ENCODE results near the gene CERS6. TPM values are rescaled to one million over a fixed set of nuclear protein-coding genes. Genes with fewer than 3 reads are reported as not detected.

Gene CERS6
- total RNA-seq, 1 experiment from 2014 or later: 12.4 TPM

- Histone ChIP-seq H3K4me3 (no peak overlapping the region), H3K36me3 (no peaks in the 10 kb centered on the region), H3K27me3 (no peaks in the 10 kb centered on the region), H3K9me3 (no peaks in the 10 kb centered on the region; the same call in 1 of the 2 replicates)
- peak; percentile 81 for DNase-seq
Observed at GRCh38 chr2:168583710-168584521, 127.8 kb downstream of the CERS6 start.

DNA sequence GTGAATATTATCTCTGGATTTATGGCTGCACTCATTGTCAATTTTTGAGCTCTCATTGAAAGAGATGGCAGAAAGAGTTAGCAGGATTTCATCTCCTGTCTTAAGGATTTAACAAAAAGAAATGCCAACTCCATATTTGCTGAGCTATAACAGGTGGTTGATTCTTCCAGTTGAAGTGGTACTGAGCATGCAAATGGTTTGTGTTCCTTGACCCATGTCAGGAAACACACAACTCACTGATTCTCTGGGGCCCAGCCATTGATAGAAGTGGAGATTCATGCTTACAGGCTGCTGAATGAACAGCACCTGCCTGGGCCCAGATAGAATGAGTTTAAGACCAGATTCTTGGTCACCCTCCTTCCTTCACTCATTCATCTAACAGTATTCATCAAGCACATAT, 128.8 kb downstream of the CERS6 start:
- Histone ChIP-seq H3K36me3 (no peaks in the 10 kb centered on the region), H3K27me3 (no peaks in the 10 kb centered on the region), H3K9me3 (no peaks in the 10 kb centered on the region; the same call in 1 of the 2 replicates), H3K4me3 (no peak overlapping the region)
- DNase-seq: no peak

DNA sequence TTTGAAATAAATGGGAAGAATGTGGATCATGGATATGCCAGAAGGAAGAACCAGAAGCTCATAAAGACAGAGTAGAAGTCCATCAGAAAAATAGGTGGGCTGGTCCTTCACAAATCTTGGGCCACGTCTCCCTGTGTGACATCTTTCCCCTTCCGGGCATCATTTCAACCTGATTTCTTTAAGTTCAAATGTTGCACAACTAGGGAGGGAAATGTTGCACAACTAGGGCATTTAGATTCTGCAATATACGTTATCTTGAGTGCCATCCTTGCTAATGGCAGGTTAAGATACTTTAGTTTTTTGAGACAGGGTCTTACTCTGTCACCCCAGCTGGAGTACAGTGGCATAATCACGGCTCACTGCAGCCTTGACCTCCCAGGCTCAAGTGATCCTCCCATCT, 129.6 kb downstream of the CERS6 start:
- Histone ChIP-seq H3K36me3 (no peaks in the 10 kb centered on the region), H3K9me3 (no peaks in the 10 kb centered on the region; the same call in 1 of the 2 replicates), H3K4me3 (no peak overlapping the region), H3K27me3 (no peaks in the 10 kb centered on the region)
- no peak for DNase-seq

GRCh38 chr2:168587307-168587706, 131.2 kb downstream of the CERS6 start:
- Histone ChIP-seq H3K27me3 (no peaks in the 10 kb centered on the region), H3K4me3 (no peak overlapping the region), H3K9me3 (no peaks in the 10 kb centered on the region; the same call in 1 of the 2 replicates), H3K36me3 (no peaks in the 10 kb centered on the region)
- DNase-seq: peak; percentile 43

DNA sequence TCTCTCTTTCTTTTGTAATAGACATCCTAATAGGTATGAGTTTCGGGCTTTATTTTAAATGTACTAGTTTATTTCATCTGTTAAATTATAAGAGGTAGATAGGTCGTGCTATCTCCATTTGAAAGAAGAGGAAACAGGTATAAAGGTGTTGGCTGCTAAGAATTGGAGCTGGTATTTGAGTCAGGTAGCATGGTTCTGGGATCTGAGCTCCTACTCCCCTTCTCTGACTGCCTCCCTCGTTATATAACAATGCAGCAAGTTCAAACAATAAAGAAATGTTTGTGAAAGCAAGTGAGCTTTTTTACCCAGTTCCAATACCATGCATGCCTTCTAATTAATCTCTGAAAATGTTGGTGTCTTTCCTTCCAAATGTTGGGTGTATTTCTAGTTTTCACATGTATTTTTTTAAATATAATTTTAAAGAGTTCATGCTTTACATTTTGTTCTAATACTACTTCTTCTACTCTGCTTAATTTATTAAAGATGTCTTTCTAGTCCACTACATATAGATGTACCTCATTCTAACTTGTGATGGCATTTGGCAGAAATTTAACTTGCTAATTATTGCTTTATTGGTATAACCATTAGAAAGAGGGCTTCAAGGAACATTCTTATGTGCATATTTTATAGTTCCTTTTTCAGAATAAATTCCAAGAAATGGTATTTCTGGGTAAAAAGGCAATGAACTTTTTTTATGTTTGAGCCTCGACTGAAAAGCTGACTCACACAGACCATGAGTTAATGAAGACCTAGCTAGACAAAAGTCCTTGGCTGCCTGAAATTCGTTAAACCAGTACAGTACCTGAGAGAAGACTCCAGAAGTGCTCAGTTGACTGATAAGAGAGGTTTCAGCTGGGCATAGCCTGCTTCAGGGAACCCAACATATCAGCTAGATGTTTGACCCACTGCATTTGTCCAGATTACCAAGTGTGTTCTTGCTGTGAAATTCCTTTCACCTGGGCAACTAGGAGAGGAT, 133.5 kb downstream of the CERS6 start:
- no peak for DNase-seq
- no peak overlapping the region for H3K4me3 ChIP-seq
- no peaks in the 10 kb centered on the region; the same call in 1 of the 2 replicates for H3K9me3 ChIP-seq
- H3K27me3 ChIP-seq: no peaks in the 10 kb centered on the region
- no peaks in the 10 kb centered on the region for H3K36me3 ChIP-seq

DNA sequence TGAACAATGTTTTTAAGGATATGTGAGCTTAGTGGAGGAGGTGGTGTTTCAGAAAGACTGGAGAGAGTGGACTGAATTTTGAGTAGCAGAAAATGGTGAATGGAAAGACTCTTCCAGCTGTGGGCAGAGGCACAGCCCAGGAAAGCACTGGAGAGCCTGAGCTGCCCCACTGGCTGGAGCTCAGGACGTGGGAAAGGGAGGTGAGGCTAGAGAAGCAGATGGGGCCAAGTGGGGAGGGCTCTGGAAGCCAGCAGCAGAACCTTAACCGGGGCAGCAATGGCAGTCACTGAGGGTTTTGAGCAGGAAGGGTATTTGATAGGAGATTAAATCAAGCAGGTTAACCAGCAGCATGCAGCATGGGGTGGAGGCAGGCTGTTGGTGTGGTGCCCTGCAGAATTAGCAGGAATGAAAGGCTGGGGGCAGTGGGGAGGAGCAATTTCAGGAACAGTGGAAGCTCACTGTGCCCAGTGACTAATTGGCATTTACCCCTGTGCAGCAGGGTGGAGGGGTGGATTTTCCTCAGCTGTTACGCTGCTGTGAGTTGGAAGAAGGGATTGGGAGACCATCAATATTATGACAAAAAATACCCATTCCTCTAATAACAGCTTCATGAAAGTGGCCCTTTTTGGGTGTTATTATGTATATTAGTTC, 136.2 kb downstream of the CERS6 start:
- DNase-seq: peak; percentile 29
- H3K4me3 ChIP-seq: no peak overlapping the region
- H3K9me3 ChIP-seq: no peaks in the 10 kb centered on the region
- no peaks in the 10 kb centered on the region for H3K27me3 ChIP-seq
- no peaks in the 10 kb centered on the region for H3K36me3 ChIP-seq

DNA sequence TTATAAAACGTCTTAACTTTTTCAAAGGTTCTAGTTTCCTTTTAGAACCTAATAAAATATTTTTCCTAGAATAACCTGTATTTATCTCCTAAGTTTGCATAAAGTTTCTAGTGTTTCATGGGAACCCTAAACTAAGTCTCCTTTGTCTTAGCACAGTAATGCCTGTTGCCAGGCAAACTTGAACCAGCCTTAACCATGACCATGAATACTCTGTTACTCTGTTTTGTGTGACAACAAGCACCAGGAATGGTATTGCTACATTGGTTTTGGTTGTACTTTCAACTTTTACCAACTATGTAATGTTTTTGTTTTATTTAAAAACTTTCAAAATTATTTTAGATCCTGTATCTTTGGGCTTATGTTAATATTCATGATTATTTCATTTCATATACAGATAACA, 137.6 kb downstream of the CERS6 start:
- Histone ChIP-seq H3K36me3 (no peaks in the 10 kb centered on the region), H3K9me3 (no peaks in the 10 kb centered on the region), H3K4me3 (no peak overlapping the region), H3K27me3 (no peaks in the 10 kb centered on the region)
- no peak for DNase-seq

DNA sequence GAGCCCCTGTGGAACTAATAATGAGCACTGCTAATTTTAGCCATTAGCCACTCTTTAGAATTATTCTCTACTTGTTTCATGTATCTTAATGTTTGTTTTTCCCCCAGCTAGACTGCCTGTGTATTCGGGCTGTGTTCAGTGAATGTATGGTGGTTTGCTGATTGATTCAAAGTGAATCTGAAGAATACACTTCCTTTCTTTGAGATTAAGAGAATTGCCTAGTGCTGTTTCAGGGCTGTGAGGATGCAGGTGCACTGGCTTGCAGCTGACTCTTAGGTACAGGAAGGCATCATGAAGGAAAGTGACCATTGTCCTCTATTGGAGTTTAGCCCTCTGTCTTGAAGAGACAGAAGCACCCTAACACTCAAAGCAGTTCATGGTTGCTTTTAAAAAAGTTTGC, 138.7 kb downstream of the CERS6 start:
- H3K4me3 ChIP-seq: no peak overlapping the region
- H3K36me3 ChIP-seq: no peaks in the 10 kb centered on the region
- H3K9me3 ChIP-seq: no peaks in the 10 kb centered on the region
- no peak for DNase-seq
- H3K27me3 ChIP-seq: no peaks in the 10 kb centered on the region

DNA sequence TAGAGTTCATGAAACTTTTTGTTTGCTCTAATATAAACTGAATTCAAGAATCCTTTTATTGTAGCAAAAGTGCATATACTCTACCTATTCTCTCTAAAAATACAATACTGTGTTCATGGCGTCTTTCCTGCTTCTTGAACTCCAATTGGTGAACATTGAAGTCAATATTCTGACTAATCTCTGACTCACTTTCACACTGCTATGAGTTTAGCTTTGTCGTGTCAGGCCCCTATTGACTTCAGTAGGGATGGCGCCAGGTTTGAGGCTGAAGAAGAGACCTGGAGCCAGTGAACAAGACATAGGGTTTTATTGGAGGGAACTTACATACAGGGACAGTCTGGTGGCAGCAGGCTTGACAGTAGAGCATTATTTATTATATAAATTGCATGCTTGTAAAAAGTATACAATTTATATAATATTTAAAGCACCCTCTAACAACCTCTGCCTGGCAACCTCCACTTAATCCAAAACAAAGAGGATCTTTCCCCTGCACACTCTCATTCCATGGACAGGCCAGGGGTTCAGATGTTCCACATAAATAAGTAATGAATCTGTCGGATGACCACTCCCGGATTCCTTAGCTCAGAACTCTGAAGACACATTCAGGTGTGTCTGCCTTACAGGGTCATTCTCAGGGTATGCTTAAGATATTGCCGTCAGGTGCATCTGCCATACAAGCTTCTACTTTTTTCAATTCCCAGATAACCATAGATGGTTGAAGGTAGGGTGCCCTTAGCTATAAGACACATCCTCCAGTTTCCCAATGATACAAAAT, 141.0 kb downstream of the CERS6 start:
- Histone ChIP-seq H3K36me3 (no peaks in the 10 kb centered on the region), H3K9me3 (no peaks in the 10 kb centered on the region), H3K27me3 (no peaks in the 10 kb centered on the region), H3K4me3 (no peak overlapping the region)
- DNase-seq: peak; percentile 22

- no peaks in the 10 kb centered on the region for H3K27me3 ChIP-seq
- H3K36me3 ChIP-seq: no peaks in the 10 kb centered on the region
- no peak for DNase-seq
- H3K9me3 ChIP-seq: peaks cover 6% of the 10 kb centered on the region
- H3K4me3 ChIP-seq: no peak overlapping the region
Observed at GRCh38 chr2:168599738-168600137, 143.7 kb downstream of the CERS6 start.

GRCh38 chr2:168600949-168601348, 144.9 kb downstream of the CERS6 start:
- peaks cover 10% of the 10 kb centered on the region for H3K9me3 ChIP-seq
- no peaks in the 10 kb centered on the region for H3K36me3 ChIP-seq
- H3K4me3 ChIP-seq: no peak overlapping the region
- no peak for DNase-seq
- H3K27me3 ChIP-seq: no peaks in the 10 kb centered on the region

- H3K9me3 ChIP-seq: peaks cover 10% of the 10 kb centered on the region
- H3K27me3 ChIP-seq: no peaks in the 10 kb centered on the region
- DNase-seq: no peak
- H3K4me3 ChIP-seq: no peak overlapping the region
- H3K36me3 ChIP-seq: no peaks in the 10 kb centered on the region
Observed at GRCh38 chr2:168601741-168602140, 145.7 kb downstream of the CERS6 start.

DNA sequence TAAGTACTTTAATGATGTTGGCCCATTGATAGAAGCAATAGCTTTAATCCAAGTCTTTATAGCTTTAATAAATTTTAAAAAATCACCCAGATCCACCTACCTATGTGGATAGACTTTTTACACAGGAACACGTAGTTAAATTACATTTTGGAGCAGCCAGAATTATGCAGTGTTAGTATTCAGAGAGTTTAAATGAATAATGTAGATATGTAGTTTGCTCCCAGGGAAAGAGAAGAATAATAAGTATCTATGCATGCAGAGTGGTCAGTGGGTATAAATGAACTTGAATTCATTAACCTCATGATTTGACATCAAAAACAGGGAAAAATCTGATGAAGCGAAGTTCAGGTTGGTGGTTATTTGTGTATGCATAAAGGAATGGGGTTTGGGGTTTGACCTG, 146.3 kb downstream of the CERS6 start:
- Histone ChIP-seq H3K4me3 (no peak overlapping the region), H3K27me3 (no peaks in the 10 kb centered on the region), H3K36me3 (no peaks in the 10 kb centered on the region), H3K9me3 (peaks cover 10% of the 10 kb centered on the region)
- no peak for DNase-seq

DNA sequence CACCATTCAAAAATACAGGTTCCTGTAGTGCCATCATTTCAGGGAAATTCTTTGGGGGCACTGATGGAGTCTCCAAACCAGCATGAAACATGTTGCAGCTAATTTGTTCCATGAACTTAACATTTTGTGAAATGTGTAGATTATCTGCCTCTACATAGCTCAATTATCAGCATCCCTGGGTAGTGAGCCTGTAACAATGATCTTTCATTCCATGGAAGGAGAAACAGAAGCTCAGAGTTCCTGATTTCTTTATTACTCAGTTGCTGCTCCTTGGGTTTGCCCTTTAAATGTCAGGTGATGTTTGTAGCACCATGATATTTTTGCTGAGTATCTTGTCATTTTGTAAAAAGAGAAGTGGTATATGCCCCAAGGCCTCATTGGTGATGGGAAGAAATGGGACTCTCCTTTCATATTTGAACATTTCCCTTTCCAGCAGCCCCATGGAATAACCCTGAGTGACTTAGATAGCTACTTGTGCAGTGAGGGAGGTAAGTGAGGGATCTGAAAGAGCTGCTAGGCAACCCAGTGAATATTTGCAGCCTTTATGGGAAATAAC, 146.9 kb downstream of the CERS6 start:
- no peaks in the 10 kb centered on the region for H3K36me3 ChIP-seq
- peaks cover 10% of the 10 kb centered on the region for H3K9me3 ChIP-seq
- H3K4me3 ChIP-seq: no peak overlapping the region
- no peaks in the 10 kb centered on the region for H3K27me3 ChIP-seq
- no peak for DNase-seq

- peaks cover 10% of the 10 kb centered on the region for H3K9me3 ChIP-seq
- no peak for DNase-seq
- H3K36me3 ChIP-seq: no peaks in the 10 kb centered on the region
- H3K4me3 ChIP-seq: no peak overlapping the region
- H3K27me3 ChIP-seq: no peaks in the 10 kb centered on the region
Observed at GRCh38 chr2:168603439-168603961, 147.4 kb downstream of the CERS6 start.

- Histone ChIP-seq H3K9me3 (peaks cover 10% of the 10 kb centered on the region), H3K36me3 (no peaks in the 10 kb centered on the region), H3K27me3 (no peaks in the 10 kb centered on the region), H3K4me3 (no peak overlapping the region)
- no peak for DNase-seq
Observed at GRCh38 chr2:168604252-168604651, 148.2 kb downstream of the CERS6 start.

Measured in MG63 (cell line).